Retinal pigment epithelial cell (primary cell): ENCODE measurements around the gene CACNG8.
A peak's percentile ranks its signal among the peaks of the same experiment; 100 is the strongest.

Source experiments
- DNase-seq: peaks from one replicate; pipeline ENCODE4 v3.0.0-alpha.2; 2010; ENCODE audit warnings: low read depth
- H3K4me3 ChIP-seq: 2 replicates; pipeline ENCODE4 v1.5.1; 2011; ENCODE audit warnings: mild to moderate bottlenecking, low read length, control low read depth, moderate library complexity
- TF ChIP-seq, protein P1 (sequence below): conservative IDR thresholded peaks from 2 replicates; pipeline ENCODE4 v1.5.1; 2011; ENCODE audit warnings: low read depth, low read length, control low read depth, inconsistent platforms

Gene CACNG8

DNA sequence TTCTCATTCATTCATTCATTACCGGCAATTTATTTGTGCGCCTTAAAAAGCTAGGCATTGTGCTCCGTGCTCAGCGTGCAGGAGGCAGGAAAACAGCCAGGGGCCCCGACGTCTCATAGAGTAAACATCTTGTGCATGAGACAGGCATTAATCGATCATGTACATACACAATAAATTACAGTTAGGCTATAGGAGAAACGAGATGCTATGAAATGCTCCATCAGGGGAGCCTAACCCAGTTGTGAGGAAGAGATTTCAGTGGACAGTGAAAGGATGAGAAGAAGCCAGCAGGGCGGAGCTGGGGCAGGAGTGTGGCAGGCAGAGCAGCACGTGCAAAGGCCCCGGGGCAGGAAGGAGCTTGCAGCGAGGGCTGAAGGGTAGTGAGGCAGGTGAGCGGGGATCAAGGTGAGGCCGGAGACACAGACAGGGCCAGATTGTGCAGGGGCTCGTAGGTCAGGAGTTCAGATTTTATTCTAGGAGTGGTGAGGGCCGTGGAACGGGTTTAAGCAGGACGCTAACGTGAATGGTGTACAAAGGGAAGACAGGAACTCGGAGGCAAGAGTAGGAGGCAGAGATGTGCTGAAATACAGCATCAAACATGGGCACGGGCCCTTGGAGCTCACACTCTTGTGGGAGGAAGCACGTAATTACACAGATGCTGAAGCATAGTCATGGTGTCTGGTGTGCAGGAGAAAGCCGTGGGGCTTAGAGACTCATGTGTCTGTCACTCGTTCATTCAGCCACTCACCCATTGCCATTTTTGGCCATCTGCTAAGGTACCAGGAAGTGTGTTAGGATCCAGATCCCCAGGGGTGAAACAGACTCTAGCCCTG, 20.9 kb downstream of the CACNG8 start:
- TF ChIP-seq, protein P1, sequence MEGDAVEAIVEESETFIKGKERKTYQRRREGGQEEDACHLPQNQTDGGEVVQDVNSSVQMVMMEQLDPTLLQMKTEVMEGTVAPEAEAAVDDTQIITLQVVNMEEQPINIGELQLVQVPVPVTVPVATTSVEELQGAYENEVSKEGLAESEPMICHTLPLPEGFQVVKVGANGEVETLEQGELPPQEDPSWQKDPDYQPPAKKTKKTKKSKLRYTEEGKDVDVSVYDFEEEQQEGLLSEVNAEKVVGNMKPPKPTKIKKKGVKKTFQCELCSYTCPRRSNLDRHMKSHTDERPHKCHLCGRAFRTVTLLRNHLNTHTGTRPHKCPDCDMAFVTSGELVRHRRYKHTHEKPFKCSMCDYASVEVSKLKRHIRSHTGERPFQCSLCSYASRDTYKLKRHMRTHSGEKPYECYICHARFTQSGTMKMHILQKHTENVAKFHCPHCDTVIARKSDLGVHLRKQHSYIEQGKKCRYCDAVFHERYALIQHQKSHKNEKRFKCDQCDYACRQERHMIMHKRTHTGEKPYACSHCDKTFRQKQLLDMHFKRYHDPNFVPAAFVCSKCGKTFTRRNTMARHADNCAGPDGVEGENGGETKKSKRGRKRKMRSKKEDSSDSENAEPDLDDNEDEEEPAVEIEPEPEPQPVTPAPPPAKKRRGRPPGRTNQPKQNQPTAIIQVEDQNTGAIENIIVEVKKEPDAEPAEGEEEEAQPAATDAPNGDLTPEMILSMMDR: no peak
- no peak for DNase-seq
- no peak overlapping the region for H3K4me3 ChIP-seq

DNA sequence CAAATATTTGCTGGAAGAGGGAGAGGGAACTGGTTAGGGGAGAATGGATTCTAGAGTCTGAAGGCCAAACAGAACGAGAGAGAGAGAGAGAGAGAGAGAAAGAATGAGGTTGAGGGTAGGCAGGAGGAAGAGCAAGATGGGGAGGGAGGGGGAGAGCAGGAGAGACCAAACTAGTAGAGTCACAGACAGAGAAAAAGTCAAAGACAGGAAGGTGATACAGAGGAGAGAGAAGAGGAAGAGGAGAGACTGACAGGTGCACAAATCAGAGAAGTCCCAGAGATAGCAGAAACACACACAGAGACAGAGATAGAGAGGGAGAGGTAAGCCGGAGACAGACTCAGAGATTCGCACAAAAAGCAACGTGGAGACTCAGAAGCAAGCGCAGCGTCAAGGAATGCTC, 23.1 kb downstream of the CACNG8 start:
- TF ChIP-seq, protein P1: no peak
- no peak overlapping the region for H3K4me3 ChIP-seq
- DNase-seq: no peak

DNA sequence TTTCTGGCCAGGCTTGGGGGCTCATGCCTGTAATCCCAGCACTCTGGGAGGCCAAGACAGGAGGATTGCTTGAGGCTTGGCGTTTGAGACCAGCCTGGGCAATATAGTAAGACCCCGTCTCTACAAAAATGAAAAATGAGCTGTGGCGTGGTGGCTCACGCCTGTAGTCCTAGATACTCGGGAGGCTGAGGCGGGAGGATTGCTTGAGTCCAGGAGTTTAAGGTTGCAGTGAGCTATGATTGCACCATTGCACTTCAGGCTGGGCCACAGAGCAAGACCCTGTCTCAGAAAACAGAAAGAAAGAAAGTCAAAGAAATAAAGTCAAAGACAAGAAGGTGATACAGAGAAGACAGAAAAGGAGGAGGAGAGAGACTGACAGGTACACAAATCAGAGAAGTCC, 26.2 kb downstream of the CACNG8 start:
- no peak overlapping the region for H3K4me3 ChIP-seq
- no peak for DNase-seq
- TF ChIP-seq, protein P1: no peak

DNA sequence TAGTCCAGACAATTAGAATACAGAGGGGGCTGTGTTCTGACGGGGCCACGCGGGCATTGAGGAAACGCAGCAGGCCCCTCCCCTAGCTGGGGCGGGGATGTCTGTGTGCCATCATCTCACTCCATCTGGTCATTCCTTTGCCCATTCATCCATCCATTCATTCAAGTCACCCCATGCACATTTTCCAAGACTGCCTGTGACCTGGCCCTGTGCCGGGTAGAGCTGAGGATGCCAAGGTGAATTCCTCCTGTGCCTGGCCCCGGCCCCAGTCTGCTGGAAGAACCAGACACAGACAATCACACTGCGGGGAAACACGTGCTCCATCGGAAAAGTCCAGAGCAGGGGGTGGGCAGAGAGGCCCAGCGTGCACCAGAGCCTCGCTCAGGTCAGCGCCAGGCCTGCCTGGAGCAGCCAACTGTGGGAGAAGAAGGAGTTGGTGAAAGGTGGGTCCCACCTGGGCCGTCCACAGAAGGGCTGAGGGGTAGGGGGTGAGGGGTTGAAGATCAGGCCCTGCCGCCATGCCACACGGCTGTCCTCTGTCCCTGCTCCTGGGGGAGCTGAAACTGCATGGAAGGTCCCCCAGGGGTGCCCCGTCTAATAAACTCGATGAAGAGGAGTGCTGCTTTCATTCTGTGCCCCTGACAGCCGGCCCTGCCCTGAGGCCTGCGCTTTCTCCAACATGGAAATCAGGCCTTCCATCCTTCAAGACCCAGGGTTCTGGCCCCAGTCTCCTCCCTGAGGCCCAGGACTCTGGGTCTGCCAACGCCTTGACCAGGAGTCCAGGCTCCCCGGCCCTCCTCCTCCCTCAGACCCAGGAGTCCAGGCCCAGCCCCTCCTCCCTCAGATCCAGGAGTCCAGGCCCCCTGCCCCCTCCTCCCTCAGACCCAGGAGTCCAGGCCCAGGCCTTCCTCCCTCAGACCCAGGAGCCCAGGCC, 27.1 kb downstream of the CACNG8 start:
- DNase-seq: no peak
- TF ChIP-seq, protein P1: no peak
- H3K4me3 ChIP-seq: no peak overlapping the region

DNA sequence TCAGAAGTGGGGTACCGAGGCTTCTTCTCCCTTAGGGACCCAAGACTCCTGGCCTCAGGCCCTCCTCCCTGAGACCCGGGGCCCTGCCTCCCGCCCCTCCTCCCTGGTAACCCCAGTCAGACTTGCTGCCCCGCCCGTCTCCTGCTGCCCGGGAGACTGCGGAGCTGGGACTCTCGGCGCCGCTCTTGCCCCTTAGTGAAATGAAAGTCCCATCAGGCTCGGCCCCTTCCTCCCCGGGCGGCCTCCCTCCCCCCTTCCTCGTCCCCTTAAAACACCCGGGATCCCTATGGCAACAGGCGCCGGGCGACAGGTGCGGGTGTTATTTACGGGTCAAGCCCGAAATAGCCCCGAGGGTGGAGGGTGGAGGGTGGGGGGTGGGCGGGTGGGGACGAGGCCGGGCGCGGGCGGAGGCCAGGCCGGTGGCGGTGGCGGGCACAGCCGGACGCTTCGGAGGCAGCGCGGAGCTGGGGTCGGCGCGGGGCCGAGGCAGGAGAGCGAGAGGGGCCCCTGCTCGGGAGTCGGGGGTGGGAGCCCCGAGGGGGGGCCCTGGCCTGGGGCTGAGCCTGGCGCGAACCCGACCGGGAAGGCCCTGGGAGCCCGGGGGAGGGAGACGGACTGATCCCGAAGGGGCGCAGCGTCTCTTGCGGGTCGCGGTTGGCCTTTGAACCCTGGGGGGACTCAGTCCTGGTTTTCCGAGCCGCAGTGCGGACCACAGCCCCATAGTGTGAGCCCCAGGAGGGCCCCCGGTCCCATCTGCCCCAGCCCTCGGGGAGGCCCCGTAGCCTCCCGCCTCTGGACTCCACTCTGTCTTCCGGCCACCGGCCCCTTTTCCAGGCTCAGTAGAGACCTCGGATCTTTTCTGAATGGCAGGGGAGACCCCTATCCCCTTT, 28.7 kb downstream of the CACNG8 start, which contains the start of gene CACNG6:
CACNG6 (plus strand) TSS at position 414 of the 890 bp plus-strand sequence. CDS start 1,241 bp downstream, outside the sequence.
- no peak for DNase-seq
- peak within 1 kb of the TSS; percentile 35 for H3K4me3 ChIP-seq
- TF ChIP-seq, protein P1: no peak

DNA sequence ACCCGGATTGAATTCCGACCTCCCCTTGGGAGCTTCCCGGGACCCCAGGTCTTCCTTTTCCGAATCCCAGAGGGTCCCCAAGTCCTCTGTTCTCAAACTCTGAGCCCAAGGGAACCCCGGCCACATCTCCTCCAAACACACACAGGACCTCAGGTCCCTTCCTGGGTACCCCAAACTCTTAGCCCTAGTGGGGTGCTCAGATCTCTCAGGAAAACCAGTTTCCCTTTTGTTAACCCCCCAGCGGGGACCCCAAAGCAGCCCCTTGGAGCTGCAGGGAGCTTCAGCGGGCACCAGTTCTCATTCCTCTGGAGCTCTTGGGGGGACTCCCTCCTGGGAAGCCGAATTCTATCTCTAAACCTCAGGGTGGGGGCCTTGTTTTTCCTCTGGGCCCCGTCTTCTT, 29.5 kb downstream of the CACNG8 start:
- no peak overlapping the region for H3K4me3 ChIP-seq
- no peak for DNase-seq
- TF ChIP-seq, protein P1: no peak
